Measurements from ENCODE around the gene DNAJB8. TPM values are rescaled to one million over a fixed set of nuclear protein-coding genes. Genes with fewer than 3 reads are reported as not detected.

Gene DNAJB8
- total and polyA plus RNA-seq, 4 experiments from 2014 or later: not detected

DNA sequence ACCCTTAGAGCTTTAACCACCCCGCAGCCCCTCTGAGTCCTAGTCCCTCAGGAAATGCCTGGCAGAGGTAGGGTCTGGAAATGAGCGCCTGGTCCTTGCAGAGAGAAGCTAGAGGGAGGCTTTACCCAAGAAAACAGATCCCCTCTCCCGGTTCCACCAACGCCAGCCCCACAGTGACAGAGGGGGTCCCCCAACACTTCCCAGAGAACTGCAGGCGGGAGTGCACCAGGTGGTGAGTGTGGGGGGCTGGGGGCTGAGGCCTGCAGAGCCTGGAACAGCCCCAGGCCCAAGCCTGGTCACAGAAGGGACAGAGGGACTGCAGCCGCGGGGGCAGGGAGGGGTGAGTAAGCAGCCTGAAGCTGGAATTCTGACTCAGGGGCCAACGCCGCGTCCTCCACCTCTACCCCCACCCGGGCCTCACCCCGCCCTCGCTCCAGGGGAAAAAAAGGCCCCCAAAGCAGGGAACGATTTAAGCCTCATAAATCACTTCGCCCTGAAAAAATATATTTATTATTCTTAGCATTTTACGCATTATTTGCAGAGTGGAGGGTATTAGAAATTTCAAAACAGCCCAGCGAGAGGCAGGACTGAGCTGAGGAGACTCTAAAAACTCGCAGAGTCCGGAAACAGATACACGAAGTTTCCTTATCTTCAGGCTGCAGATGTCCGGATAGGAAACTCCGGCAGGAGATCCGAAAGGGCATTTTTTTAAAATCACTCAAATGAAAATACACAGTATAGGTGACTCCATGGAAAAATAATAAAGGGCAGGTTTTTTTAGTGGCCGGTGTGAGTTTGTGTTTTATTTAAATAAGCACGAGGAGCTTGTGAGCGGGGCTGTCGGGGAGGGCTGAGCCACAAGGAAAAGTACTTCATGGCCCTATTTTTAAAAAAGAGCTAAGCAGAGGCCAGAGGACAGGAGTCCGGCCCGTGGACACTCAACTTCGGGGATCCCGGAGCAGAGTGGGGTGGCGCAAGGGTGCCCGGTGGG, 16.3 kb upstream of the DNAJB8 start:
- Histone ChIP-seq H3K4me1 (ENCODE audit: insufficient read depth, low read length) (peaks cover 33% of the 10 kb centered on the region), H3K36me3 (ENCODE audit: insufficient read depth, low read length) (no peaks in the 10 kb centered on the region), H3K9me3 (ENCODE audit: control insufficient read depth in 1 of 2, low read length in 2 of 2) (no peaks in the 10 kb centered on the region), H3K27me3 (ENCODE audit: insufficient read depth, low read length) (peaks cover 51% of the 10 kb centered on the region), H3K27ac (ENCODE audit: low read depth, low read length) (no peak overlapping the region), H3K4me3 (ENCODE audit: low read length in 2 of 2) (no peak overlapping the region)
- Mint-ChIP-seq H3K27ac (peak overlapping the region in 1 of 7 donors; percentile 72), H3K4me3 (peak overlapping the region; percentile 29 to 83 (median 78)), H3K9me3 (peaks cover 0 to 2% (median 0%) of the 10 kb centered on the region in 8 donors), H3K36me3 (peaks cover 0 to 3% of the 10 kb centered on the region in 2 donors), H3K27me3 (peaks cover 45 to 62% of the 10 kb centered on the region in 2 donors), H3K4me1 (peaks cover 13 to 43% (median 24%) of the 10 kb centered on the region in 4 donors)
- ChIA-PET CTCF (ENCODE audit: partially characterized antibody) (interaction anchor here (1.5 to 1.7 kb wide), 2 partner anchors 14 to 56 kb away, joined by 6 to 8 read pairs; no protein-coding TSS in a partner anchor), POLR2A (ENCODE audit: partially characterized antibody) (no interaction called here)
- intact Hi-C loops (cut with micrococcal nuclease): no loop called here
- DNase-seq: no peak

DNA sequence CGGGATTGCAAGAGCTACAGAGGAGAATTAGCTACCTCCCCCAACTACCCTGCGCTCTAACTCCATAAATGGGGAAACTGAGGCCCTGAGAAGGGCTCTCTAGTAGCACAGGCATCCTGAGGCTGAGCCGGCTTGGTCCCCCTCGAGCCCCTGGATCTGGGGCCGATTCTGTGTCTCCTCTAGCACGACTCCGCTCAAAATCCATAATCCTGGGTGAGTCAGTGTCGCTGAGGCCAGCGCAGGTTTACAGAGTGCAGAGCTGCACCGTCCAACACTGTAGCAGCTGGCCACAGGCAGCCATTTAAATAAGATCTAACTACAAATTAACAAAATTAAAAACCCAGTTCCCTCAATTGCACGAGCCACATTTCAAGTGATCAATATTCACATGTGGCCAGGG, 15.5 kb upstream of the DNAJB8 start:
- peaks cover 42 to 63% of the 10 kb centered on the region in 2 donors for H3K27me3 Mint-ChIP-seq
- H3K36me3 Mint-ChIP-seq: peaks cover 0 to 3% of the 10 kb centered on the region in 2 donors
- H3K9me3 Mint-ChIP-seq: no peaks in the 10 kb centered on the region
- peak overlapping the region in 2 of 8 donors; percentile 46 to 64 for H3K4me3 Mint-ChIP-seq
- peaks cover 11 to 39% (median 21%) of the 10 kb centered on the region in 4 donors for H3K4me1 Mint-ChIP-seq
- H3K27ac Mint-ChIP-seq: no peak overlapping the region
- no peak overlapping the region for H3K4me3 ChIP-seq (ENCODE audit: low read length in 2 of 2)
- DNase-seq: no peak
- no peaks in the 10 kb centered on the region for H3K36me3 ChIP-seq (ENCODE audit: insufficient read depth, low read length)
- intact Hi-C loops (cut with micrococcal nuclease): no loop called here
- H3K4me1 ChIP-seq (ENCODE audit: insufficient read depth, low read length): peaks cover 25% of the 10 kb centered on the region
- H3K27ac ChIP-seq (ENCODE audit: low read depth, low read length): no peak overlapping the region
- CTCF ChIA-PET (ENCODE audit: partially characterized antibody): interaction anchor here (1.5 kb wide), 1 partner anchor 15 kb away, joined by 8 read pairs; no protein-coding TSS in a partner anchor
- POLR2A ChIA-PET (ENCODE audit: partially characterized antibody): no interaction called here
- H3K9me3 ChIP-seq (ENCODE audit: control insufficient read depth in 1 of 2, low read length in 2 of 2): no peaks in the 10 kb centered on the region
- peaks cover 44% of the 10 kb centered on the region for H3K27me3 ChIP-seq (ENCODE audit: insufficient read depth, low read length)

- POLR2A ChIA-PET (ENCODE audit: partially characterized antibody): no interaction called here
- peaks cover 40% of the 10 kb centered on the region for H3K27me3 ChIP-seq (ENCODE audit: insufficient read depth, low read length)
- H3K36me3 Mint-ChIP-seq: peaks cover 0 to 3% of the 10 kb centered on the region in 2 donors
- H3K4me1 ChIP-seq (ENCODE audit: insufficient read depth, low read length): peaks cover 18% of the 10 kb centered on the region
- intact Hi-C loops (cut with micrococcal nuclease): no loop called here
- H3K27me3 Mint-ChIP-seq: peaks cover 39 to 66% of the 10 kb centered on the region in 2 donors
- H3K4me3 Mint-ChIP-seq: peak overlapping the region in 1 of 8 donors; percentile 23
- no peaks in the 10 kb centered on the region for H3K36me3 ChIP-seq (ENCODE audit: insufficient read depth, low read length)
- no peak overlapping the region for H3K4me3 ChIP-seq (ENCODE audit: low read length in 2 of 2)
- no peaks in the 10 kb centered on the region for H3K9me3 Mint-ChIP-seq
- H3K27ac Mint-ChIP-seq: no peak overlapping the region
- DNase-seq: no peak
- CTCF ChIA-PET (ENCODE audit: partially characterized antibody): interaction anchor here (1.5 kb wide), 1 partner anchor 16 kb away, joined by 8 read pairs; no protein-coding TSS in a partner anchor
- peaks cover 10 to 35% (median 17%) of the 10 kb centered on the region in 4 donors for H3K4me1 Mint-ChIP-seq
- H3K27ac ChIP-seq (ENCODE audit: low read depth, low read length): no peak overlapping the region
- H3K9me3 ChIP-seq (ENCODE audit: control insufficient read depth in 1 of 2, low read length in 2 of 2): no peaks in the 10 kb centered on the region
Observed at GRCh38 chr3:128481438-128481942, 14.8 kb upstream of the DNAJB8 start.

DNA sequence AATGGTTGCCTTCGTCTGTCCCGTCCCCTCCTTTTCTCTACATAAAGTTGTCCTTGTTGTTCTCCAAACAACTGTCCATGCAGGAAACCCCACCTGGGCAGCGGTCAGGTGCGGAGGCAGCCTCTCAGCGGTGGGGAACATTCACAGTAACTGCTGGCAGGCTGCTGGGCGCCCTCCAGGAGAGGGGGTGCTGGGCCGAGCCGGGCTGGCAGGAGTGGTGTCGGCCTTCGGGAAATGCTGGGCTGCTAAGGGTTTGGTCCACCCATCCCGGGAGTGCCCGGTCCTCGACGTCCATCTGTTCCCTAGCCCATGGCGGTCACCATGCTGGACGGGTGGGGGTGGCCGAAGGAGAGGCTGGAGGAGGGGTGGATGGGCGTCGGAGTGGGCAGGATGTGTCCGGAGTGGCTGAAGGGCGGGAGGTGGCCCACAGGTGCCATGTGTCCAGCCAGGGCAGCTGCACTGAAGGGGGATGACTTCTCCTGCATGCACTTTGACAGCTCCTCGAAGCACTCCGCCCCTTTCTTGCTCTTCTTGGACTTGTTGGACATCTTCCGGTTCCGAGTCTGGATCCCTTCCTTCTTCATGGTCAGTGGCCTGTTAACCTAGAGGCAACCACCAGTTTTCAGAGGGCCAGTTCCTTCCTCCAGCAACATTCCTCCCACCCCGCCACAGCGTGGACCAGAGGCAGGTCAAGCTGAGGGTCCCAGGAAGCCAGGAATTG, 14.2 kb upstream of the DNAJB8 start:
- ChIA-PET CTCF (ENCODE audit: partially characterized antibody) (no interaction called here), POLR2A (ENCODE audit: partially characterized antibody) (no interaction called here)
- DNase-seq: no peak
- Histone ChIP-seq H3K9me3 (ENCODE audit: control insufficient read depth in 1 of 2, low read length in 2 of 2) (no peaks in the 10 kb centered on the region), H3K4me1 (ENCODE audit: insufficient read depth, low read length) (peaks cover 14% of the 10 kb centered on the region), H3K4me3 (ENCODE audit: low read length in 2 of 2) (no peak overlapping the region), H3K27ac (ENCODE audit: low read depth, low read length) (no peak overlapping the region), H3K36me3 (ENCODE audit: insufficient read depth, low read length) (no peaks in the 10 kb centered on the region), H3K27me3 (ENCODE audit: insufficient read depth, low read length) (peaks cover 35% of the 10 kb centered on the region)
- H3K27ac Mint-ChIP-seq: no peak overlapping the region
- peak overlapping the region in 1 of 8 donors; percentile 23 for H3K4me3 Mint-ChIP-seq
- H3K9me3 Mint-ChIP-seq: no peaks in the 10 kb centered on the region
- intact Hi-C loops (cut with micrococcal nuclease): no loop called here
- H3K27me3 Mint-ChIP-seq: peaks cover 35 to 61% of the 10 kb centered on the region in 2 donors
- peaks cover 0 to 3% of the 10 kb centered on the region in 2 donors for H3K36me3 Mint-ChIP-seq
- H3K4me1 Mint-ChIP-seq: peaks cover 7 to 31% (median 14%) of the 10 kb centered on the region in 4 donors

DNA sequence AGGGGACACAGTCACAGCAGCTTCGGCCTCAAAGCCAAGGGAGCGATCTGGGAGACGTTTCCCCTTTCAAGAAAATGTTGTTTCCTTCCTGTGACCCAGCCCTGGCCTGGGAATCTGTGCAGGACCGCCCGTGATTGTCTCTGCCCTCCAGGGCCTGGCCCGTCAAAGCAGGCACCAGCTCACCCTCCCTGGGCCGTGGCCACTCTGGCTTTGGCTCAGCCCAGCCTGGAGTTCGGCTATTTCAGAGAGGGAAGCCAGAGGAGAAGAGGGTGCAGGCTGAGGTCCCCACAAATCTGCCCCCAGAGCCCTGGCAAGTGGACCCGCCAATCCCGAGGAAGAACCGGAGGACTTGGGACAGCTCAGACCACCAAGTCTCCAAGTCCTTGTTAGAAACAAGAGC, 13.6 kb upstream of the DNAJB8 start:
- Histone ChIP-seq H3K27ac (ENCODE audit: low read depth, low read length) (no peak overlapping the region), H3K9me3 (ENCODE audit: control insufficient read depth in 1 of 2, low read length in 2 of 2) (no peaks in the 10 kb centered on the region), H3K36me3 (ENCODE audit: insufficient read depth, low read length) (no peaks in the 10 kb centered on the region), H3K4me1 (ENCODE audit: insufficient read depth, low read length) (peaks cover 14% of the 10 kb centered on the region), H3K27me3 (ENCODE audit: insufficient read depth, low read length) (peaks cover 31% of the 10 kb centered on the region), H3K4me3 (ENCODE audit: low read length in 2 of 2) (no peak overlapping the region)
- Mint-ChIP-seq H3K4me1 (peaks cover 7 to 27% (median 14%) of the 10 kb centered on the region in 4 donors), H3K4me3 (no peak overlapping the region), H3K27me3 (peaks cover 32 to 55% of the 10 kb centered on the region in 2 donors), H3K27ac (no peak overlapping the region), H3K36me3 (peaks cover 0 to 3% of the 10 kb centered on the region in 2 donors), H3K9me3 (no peaks in the 10 kb centered on the region)
- intact Hi-C loops (cut with micrococcal nuclease): no loop called here
- no peak for DNase-seq
- ChIA-PET POLR2A (ENCODE audit: partially characterized antibody) (no interaction called here), CTCF (ENCODE audit: partially characterized antibody) (no interaction called here)

GRCh38 chr3:128479558-128480086, 12.9 kb upstream of the DNAJB8 start:
- Mint-ChIP-seq H3K4me1 (peaks cover 7 to 20% (median 12%) of the 10 kb centered on the region in 4 donors), H3K27me3 (peaks cover 28 to 51% of the 10 kb centered on the region in 2 donors), H3K9me3 (no peaks in the 10 kb centered on the region), H3K36me3 (peaks cover 0 to 3% of the 10 kb centered on the region in 2 donors), H3K4me3 (no peak overlapping the region), H3K27ac (peak overlapping the region in 1 of 7 donors; percentile 72)
- Histone ChIP-seq H3K4me1 (ENCODE audit: insufficient read depth, low read length) (peaks cover 14% of the 10 kb centered on the region), H3K9me3 (ENCODE audit: control insufficient read depth in 1 of 2, low read length in 2 of 2) (no peaks in the 10 kb centered on the region), H3K4me3 (ENCODE audit: low read length in 2 of 2) (no peak overlapping the region), H3K27me3 (ENCODE audit: insufficient read depth, low read length) (peaks cover 25% of the 10 kb centered on the region), H3K36me3 (ENCODE audit: insufficient read depth, low read length) (no peaks in the 10 kb centered on the region), H3K27ac (ENCODE audit: low read depth, low read length) (no peak overlapping the region)
- ChIA-PET POLR2A (ENCODE audit: partially characterized antibody) (no interaction called here), CTCF (ENCODE audit: partially characterized antibody) (interaction anchor here (0.6 kb wide), 1 partner anchor 471 kb away, joined by 3 read pairs; no protein-coding TSS in a partner anchor)
- intact Hi-C loops (cut with micrococcal nuclease): no loop called here
- DNase-seq: no peak
